ENCODE data around the gene AAK1. TPM values are rescaled to one million over a fixed set of nuclear protein-coding genes. Genes with fewer than 3 reads are reported as not detected.

Gene AAK1
- polyA plus RNA-seq, 1 donor from 2014 or later, result 26.7 TPM

DNA sequence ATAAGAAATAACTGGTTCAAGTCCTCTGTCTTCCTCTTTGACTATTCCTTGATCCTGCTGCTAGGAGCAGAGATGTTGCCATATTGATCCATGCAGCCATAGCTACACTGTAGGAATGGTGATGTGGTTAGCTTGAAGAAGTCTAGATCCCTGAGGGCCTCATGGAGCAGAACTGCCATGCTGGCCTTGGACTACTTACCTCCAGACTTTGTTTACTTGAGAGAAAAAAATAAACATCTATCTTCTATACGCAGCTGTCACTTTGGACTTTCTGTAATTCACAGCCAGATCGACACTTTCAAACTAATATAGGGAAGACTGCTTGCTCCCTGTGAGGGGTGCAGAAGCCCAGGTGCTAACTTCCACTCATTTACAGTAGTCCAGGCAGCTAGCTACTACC lies 121.8 kb downstream of the AAK1 start:
- H3K9me2 ChIP-seq (ENCODE audit: insufficient read depth, low read length), result no peaks in the 10 kb centered on the region
- H3K79me2 ChIP-seq (replicated peaks; ENCODE audit: insufficient read depth, low read length), result no peaks in the 10 kb centered on the region
- no peak overlapping the region for H3K27ac ChIP-seq (ENCODE audit: low read length)
- H3K36me3 ChIP-seq (ENCODE audit: insufficient read depth, low read length), result peaks cover 4% of the 10 kb centered on the region
- H3K27me3 ChIP-seq (ENCODE audit: insufficient read depth, low read depth, low read length), result no peaks in the 10 kb centered on the region
- TF ChIP-seq MXI1 (conservative IDR thresholded peaks at IDR 0.05; ENCODE audit: poor library complexity, severe bottlenecking) (no peak), EZH2 (IDR thresholded peaks at IDR 0.05; ENCODE audit: borderline replicate concordance, insufficient read depth, low read length, poor library complexity, severe bottlenecking) (no peak), RAD21 (conservative IDR thresholded peaks at IDR 0.05) (no peak), EP300 (conservative IDR thresholded peaks at IDR 0.05; ENCODE audit: poor library complexity, severe bottlenecking) (no peak), TAF1 (IDR thresholded peaks at IDR 0.05; ENCODE audit: low read depth) (no peak), SMC3 (conservative IDR thresholded peaks at IDR 0.05; ENCODE audit: poor library complexity) (no peak), POLR2AphosphoS5 (IDR thresholded peaks at IDR 0.05) (no peak)
- TF ChIP-seq, protein P1, sequence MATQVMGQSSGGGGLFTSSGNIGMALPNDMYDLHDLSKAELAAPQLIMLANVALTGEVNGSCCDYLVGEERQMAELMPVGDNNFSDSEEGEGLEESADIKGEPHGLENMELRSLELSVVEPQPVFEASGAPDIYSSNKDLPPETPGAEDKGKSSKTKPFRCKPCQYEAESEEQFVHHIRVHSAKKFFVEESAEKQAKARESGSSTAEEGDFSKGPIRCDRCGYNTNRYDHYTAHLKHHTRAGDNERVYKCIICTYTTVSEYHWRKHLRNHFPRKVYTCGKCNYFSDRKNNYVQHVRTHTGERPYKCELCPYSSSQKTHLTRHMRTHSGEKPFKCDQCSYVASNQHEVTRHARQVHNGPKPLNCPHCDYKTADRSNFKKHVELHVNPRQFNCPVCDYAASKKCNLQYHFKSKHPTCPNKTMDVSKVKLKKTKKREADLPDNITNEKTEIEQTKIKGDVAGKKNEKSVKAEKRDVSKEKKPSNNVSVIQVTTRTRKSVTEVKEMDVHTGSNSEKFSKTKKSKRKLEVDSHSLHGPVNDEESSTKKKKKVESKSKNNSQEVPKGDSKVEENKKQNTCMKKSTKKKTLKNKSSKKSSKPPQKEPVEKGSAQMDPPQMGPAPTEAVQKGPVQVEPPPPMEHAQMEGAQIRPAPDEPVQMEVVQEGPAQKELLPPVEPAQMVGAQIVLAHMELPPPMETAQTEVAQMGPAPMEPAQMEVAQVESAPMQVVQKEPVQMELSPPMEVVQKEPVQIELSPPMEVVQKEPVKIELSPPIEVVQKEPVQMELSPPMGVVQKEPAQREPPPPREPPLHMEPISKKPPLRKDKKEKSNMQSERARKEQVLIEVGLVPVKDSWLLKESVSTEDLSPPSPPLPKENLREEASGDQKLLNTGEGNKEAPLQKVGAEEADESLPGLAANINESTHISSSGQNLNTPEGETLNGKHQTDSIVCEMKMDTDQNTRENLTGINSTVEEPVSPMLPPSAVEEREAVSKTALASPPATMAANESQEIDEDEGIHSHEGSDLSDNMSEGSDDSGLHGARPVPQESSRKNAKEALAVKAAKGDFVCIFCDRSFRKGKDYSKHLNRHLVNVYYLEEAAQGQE (IDR thresholded peaks at IDR 0.05; ENCODE audit: borderline replicate concordance), result no peak
- TF ChIP-seq, protein P2, sequence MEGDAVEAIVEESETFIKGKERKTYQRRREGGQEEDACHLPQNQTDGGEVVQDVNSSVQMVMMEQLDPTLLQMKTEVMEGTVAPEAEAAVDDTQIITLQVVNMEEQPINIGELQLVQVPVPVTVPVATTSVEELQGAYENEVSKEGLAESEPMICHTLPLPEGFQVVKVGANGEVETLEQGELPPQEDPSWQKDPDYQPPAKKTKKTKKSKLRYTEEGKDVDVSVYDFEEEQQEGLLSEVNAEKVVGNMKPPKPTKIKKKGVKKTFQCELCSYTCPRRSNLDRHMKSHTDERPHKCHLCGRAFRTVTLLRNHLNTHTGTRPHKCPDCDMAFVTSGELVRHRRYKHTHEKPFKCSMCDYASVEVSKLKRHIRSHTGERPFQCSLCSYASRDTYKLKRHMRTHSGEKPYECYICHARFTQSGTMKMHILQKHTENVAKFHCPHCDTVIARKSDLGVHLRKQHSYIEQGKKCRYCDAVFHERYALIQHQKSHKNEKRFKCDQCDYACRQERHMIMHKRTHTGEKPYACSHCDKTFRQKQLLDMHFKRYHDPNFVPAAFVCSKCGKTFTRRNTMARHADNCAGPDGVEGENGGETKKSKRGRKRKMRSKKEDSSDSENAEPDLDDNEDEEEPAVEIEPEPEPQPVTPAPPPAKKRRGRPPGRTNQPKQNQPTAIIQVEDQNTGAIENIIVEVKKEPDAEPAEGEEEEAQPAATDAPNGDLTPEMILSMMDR (IDR thresholded peaks at IDR 0.05; ENCODE audit: poor library complexity, severe bottlenecking), result no peak
- no peaks in the 10 kb centered on the region for H3K9me3 ChIP-seq (ENCODE audit: low read length)
- no peak overlapping the region for H2AFZ ChIP-seq (ENCODE audit: low read depth, low read length)
- no peak overlapping the region for H3K4me2 ChIP-seq (ENCODE audit: low read length)
- H3K9ac ChIP-seq (ENCODE audit: low read length), result no peak overlapping the region
- no peaks in the 10 kb centered on the region for H3F3A ChIP-seq (ENCODE audit: insufficient read depth, low read length, poor library complexity, severe bottlenecking)
- no peaks in the 10 kb centered on the region for H4K20me1 ChIP-seq (ENCODE audit: insufficient read depth)
- H3K4me3 ChIP-seq (ENCODE audit: low read length), result no peak overlapping the region

DNA sequence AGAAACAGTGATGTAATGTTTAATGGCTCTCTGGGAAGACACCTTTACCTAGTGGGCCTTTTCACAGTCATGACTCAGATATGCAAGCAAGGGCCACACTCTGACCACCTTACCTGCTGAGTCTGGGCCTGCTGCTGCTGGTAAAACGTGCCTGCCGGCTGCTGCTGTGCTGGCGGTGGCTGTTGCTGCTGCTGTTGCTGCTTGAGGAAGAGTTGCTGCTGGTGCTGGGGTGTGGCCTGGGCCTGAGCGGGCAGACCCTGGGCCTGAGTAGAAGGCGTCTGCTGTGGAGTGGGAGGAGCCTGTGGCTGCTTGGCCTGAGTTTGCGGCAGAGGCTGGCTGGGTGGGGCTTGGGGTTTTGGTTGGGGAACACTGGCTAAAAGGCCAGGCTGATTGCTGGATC lies 124.7 kb downstream of the AAK1 start:
- Histone ChIP-seq H3K27ac (ENCODE audit: low read length) (no peak overlapping the region), H3F3A (ENCODE audit: insufficient read depth, low read length, poor library complexity, severe bottlenecking) (no peaks in the 10 kb centered on the region), H3K9me3 (ENCODE audit: low read length) (no peaks in the 10 kb centered on the region), H3K9ac (ENCODE audit: low read length) (no peak overlapping the region), H4K20me1 (ENCODE audit: insufficient read depth) (no peaks in the 10 kb centered on the region), H2AFZ (ENCODE audit: low read depth, low read length) (no peak overlapping the region), H3K79me2 (replicated peaks; ENCODE audit: insufficient read depth, low read length) (no peaks in the 10 kb centered on the region), H3K4me3 (ENCODE audit: low read length) (no peak overlapping the region), H3K36me3 (ENCODE audit: insufficient read depth, low read length) (no peaks in the 10 kb centered on the region), H3K4me2 (ENCODE audit: low read length) (no peak overlapping the region), H3K9me2 (ENCODE audit: insufficient read depth, low read length) (no peaks in the 10 kb centered on the region), H3K27me3 (ENCODE audit: insufficient read depth, low read depth, low read length) (no peaks in the 10 kb centered on the region)
- TF ChIP-seq RAD21 (conservative IDR thresholded peaks at IDR 0.05) (no peak), SMC3 (conservative IDR thresholded peaks at IDR 0.05; ENCODE audit: poor library complexity) (no peak), TAF1 (IDR thresholded peaks at IDR 0.05; ENCODE audit: low read depth) (no peak), EP300 (conservative IDR thresholded peaks at IDR 0.05; ENCODE audit: poor library complexity, severe bottlenecking) (no peak), MXI1 (conservative IDR thresholded peaks at IDR 0.05; ENCODE audit: poor library complexity, severe bottlenecking) (no peak), POLR2AphosphoS5 (IDR thresholded peaks at IDR 0.05) (no peak), EZH2 (IDR thresholded peaks at IDR 0.05; ENCODE audit: borderline replicate concordance, insufficient read depth, low read length, poor library complexity, severe bottlenecking) (no peak)
- TF ChIP-seq, protein P1 (IDR thresholded peaks at IDR 0.05; ENCODE audit: borderline replicate concordance), result no peak
- TF ChIP-seq, protein P2 (IDR thresholded peaks at IDR 0.05; ENCODE audit: poor library complexity, severe bottlenecking), result no peak

Data from neural cell (in vitro differentiated cells).